NCI-H226 (cell line): ENCODE results near the gene PSPC1.

ENCODE experiments used
- DNase-seq: peaks from one replicate; pipeline ENCODE4 v3.0.0-alpha.2; 2015

PSPC1 gene

DNA sequence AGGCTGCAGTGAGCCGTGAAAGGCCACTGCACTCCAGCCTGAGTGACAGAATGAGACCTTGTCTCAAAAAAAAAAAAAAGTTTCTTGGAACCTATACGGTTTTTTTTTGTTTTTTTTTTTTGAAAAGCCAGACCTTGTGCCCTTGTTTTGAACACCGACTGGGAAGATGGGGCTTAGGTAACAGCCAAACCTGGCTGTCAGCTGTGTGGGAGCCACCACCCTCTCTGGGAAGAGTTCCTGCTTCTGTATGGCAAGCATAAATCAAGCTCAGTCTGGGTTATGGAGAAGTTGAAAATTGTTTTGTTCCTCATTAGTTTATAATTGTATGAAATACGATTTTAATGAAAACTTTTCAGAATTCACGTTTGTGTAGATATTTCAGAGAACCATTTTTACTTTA lies 109.8 kb downstream of the PSPC1 start:
- DNase-seq, result no peak

DNA sequence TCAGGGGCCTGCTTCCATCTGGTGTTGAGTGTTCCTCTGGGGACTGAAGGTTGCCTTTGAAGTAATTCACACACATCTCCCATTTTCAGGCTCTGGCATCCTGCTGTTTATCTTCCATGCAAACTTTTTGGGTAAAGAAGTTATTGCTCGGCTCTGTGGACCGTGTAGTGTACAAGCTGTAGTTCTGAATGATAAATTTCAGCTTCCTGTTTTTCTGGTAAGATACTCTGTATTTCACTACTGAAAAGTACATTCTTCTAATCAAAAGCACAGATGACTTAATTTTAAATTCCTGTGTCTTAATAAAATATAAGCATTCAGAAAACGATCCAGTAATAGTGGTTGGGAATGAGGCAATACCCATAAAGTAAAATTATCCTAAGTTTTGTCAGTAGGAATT lies 112.6 kb downstream of the PSPC1 start:
- no peak for DNase-seq

DNA sequence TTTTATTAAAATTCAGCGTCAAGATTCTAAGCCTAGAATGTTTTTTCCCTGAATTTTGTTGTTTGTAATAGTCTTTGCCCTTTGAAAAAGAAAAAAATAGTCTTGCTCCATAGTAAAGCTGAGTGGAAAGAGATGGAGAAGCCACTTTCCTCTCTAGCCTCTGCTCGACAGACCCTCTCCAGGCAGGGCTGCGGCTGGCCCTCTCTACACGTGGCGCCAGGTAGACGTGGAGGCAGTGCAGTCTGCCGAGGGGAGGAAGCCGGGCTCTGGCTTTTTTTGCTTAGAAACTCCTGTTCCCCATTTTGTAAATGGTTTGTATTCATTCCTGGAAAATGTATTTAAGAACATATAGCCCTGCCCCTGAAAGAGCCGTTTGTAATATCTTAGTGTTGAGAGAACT lies 114.0 kb downstream of the PSPC1 start:
- no peak for DNase-seq

DNA sequence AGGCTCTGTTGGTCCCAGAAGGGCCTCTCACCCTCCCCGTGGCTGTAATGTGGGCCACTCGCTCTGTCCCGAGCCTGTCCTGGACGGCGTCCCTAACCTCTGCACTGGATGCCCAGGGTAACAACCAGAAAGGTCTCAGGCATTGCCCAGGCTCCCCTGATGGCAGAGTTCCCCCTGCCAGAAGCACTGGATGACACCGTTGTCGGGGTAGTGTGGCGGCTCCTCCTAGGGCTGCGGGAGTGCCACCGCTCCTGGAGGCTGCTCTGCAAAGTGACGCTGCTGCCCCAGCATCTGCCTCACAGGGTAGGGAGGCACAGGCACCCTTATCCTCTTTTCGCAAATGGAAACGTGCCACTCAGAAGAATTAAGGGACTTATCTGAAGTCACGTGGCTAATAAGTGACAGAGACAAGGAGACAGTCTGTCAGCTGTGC lies 117.3 kb downstream of the PSPC1 start:
- no peak for DNase-seq

DNA sequence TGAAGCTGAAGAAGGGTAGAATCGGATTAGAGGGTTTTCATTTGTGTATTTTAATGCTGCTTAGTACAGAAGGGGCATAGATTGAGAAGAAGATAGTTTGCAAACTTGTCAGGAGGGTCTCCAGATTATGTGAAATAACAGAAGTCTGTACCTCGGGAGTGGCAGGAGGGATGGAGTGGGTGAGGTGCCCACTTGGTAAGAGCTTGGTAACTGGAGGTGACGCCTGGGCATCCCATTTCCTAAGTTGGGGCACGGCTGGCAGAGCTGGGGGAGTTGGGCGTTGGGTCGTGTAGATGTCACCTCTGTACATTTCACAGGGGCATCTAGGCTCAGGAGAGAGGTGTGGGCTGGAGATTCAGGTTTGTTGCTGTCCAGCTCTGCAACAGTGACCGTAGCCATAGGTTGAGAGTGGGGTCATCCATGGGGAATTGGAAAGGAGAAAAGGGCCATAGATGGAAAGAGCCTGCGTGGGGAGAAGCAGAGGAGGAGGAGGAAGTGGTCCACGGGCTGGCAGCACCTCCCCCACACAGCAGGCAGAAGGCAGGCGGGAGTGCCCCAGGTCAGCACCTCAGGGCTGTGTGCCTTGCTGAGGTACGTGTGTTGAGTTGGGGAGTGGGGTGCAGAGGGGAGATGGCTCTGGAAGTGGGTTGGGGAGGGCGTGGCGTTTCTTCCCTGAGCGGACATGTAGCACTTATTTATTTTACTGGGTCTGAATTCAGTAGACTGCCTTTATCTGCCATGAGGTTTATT lies 118.1 kb downstream of the PSPC1 start:
- DNase-seq, result no peak

DNA sequence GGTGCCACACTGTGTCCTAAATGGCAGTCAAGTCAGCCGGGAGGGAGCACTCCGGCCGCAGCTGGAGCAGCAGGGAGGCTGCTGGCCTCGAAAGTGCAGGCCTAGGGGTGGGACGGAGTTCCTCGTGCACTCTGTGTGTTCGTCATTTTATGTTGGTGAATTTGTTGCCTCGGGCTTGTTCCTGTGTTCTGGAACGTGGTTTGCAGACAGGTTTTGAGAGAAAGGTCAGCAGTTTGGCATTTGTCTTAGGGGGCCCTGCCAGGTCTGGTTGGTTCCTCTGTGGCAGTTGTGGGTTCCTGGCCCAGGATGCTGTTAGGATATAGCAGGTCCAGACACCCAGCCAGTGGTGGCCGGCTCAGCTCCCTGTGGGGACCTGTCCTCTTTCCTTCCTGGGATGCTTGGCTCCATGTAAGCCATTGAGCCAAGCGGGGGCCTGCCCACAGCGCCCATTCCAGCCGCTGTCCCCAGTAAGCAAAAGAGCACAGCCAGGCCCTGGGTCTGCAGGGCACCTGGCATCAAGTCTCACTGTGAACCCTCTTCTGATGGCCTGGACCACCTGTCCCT lies 119.2 kb downstream of the PSPC1 start:
- no peak for DNase-seq

DNA sequence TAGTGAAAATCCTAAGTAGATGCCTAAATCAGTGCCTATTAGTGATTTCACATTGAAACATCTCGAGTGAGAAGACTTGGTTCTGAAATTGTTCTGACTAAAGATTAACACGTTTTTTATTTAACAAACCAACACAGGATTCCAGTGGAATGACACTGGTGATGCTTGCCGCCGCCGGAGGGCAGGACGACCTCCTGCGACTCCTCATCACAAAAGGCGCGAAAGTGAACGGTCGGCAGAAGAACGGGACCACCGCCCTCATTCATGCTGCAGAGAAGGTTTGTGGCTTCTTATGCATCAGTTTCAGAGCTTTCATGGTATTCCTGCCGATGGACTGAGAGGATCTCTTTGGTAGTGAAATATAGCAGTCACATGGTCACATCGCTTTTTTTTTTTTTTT lies 121.2 kb downstream of the PSPC1 start:
- DNase-seq, result no peak

DNA sequence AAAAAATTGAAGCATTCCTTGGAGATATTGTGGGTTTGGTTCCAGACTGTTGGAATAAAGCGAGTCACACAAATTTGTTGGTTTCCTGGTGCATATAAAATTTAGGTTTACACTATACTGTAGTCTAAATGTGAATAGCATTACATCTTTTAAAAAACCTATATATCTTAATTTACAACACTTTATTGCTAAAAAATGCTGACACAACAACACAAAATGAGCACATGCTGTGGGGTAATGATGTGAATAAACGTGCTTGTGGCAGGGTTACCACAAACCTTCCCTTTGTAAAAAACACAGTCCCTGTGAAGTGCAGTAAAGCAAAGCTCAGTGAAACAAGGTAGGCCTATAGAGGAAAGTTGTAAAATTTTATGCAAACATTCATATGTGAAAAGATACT lies 121.6 kb downstream of the PSPC1 start:
- DNase-seq, result no peak

DNA sequence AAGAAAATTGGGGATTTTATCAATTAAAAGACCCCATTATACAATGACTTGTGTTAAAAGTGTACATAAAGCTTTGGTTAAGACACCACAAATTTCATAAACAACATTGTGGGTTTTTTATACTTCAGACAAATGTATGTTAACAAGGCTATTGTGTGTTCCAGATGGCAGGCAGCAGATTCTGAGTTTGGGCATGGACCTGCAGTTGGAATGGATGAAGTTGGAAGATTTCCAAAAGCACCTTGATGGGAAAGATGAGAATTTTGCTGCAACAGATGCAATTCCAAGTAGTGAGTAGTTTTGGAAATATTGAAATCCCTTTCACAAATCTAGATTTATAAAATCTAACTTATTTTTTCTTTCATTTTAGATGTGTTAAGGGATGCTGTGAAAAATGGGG lies 123.9 kb downstream of the PSPC1 start:
- DNase-seq, result no peak

DNA sequence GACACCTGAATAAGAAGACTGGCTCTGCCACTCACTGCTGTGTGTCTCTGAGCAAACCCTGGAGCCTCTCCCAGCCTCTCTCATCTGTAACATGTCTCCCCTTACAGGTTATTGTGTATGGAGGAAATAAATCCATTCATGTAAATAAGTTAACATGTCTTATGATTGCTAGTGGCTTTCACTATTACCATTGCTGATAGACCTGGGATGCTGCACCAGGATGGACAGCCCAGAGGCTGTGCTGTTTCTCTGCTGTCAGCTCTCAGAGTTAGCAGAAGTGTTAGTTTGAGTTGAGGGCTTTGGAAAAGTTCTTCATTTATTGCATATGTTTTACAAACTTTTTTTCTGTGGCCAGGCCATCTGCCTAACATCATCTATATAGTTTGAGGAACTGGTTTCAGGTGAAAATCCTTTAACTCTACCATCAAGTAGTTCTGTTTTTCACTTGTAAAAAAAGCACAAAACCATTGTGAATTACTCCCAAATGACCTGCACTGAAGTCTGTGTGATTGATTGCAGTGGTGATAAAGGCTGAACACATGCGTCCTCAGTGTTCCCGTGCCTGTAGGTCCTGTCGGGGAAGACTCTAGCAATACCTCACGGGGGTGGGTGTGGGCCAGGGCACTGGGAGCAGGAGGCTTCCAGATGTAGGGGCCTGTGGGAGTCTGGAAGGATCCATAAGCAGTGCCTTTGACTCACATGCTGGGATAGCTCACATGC lies 124.7 kb downstream of the PSPC1 start:
- no peak for DNase-seq
